Measurements from ENCODE around the gene GPX7. TPM values are rescaled to one million over a fixed set of nuclear protein-coding genes. Genes with fewer than 3 reads are reported as not detected.
A peak's percentile ranks its signal among the peaks of the same experiment; 100 is the strongest.

The GPX7 gene
- polyA plus RNA-seq, 1 donor: 38.6 TPM

DNA sequence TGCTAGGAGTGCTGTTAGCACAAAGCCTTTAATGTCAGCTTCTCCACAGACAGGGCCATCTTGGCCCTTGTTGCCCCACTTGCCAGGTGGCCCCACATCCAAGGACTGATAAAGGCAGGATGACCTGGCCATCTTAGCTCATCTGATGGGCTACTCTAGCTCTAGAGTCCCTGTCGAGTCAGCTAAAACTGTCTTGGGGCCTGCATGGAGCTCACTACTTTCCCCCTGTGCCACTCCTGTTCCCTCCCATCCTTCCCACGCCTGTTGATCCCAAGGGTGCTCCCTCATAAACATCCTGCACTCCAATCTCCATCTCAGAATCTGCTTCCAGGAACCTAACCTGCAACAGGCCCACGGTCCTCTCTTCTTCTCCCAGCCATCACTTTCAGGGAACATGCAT, 652 bp upstream of the GPX7 start:
- H3K27ac ChIP-seq (ENCODE audit: low read length): peak overlapping the region; percentile 23
- peak overlapping the region; percentile 54 for H3K4me3 ChIP-seq (ENCODE audit: low read length)
- no peaks in the 10 kb centered on the region for H3K9me3 ChIP-seq (ENCODE audit: control insufficient read depth, low read depth, low read length)
- H3K36me3 ChIP-seq (ENCODE audit: control insufficient read depth, insufficient read depth, low read length): peaks cover 4% of the 10 kb centered on the region
- no CpG with 5 or more reads among the region's 3 CpGs for WGBS (ENCODE audit: insufficient coverage, low lambda C conversion rate)
- no peaks in the 10 kb centered on the region for H3K27me3 ChIP-seq (ENCODE audit: control insufficient read depth, insufficient read depth, low read length)
- no peak for DNase-seq
- peaks cover 23% of the 10 kb centered on the region for H3K4me1 ChIP-seq (ENCODE audit: control insufficient read depth, insufficient read depth, low read length)

DNA sequence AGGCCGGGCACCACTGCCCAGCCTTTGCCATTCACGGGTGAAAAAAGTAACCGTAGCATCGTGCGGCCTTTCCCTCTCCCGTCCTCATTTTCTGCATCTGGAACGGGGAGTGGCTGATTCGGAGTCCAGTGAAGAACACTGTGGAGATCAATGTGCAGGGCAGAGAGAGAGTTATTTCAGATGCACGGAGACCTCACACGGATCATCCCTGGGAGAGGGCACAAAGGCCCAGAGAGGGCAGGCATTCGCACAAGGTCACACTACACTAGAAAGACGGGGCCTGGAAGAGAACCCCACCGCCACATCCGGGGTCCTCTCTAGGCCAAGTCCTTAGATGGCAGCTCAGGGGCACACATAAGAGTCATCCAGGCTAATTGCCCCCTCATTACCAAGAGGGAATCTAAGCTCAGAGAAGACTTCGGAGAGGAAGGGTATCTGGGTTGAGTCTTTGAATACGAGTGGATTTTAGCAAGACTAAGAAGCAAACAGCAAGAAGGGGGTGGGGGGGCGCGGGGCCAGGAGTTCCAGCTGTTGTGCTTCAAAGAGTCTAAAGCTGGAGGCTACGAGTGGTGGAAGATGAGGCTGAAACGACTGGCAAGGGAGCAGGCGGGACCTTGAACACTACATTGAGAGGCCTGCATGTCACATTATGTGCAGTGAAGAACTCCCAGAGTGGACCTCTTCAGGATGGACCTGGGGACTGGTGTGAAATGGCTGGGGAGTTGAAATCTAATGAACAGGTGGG, 857 bp downstream of the GPX7 start:
- DNase-seq: no peak
- no peaks in the 10 kb centered on the region for H3K27me3 ChIP-seq (ENCODE audit: control insufficient read depth, insufficient read depth, low read length)
- H3K4me3 ChIP-seq (ENCODE audit: low read length): peak overlapping the region; percentile 49
- WGBS (ENCODE audit: insufficient coverage, low lambda C conversion rate): no CpG with 5 or more reads among the region's 21 CpGs
- H3K36me3 ChIP-seq (ENCODE audit: control insufficient read depth, insufficient read depth, low read length): peaks cover 17% of the 10 kb centered on the region
- peaks cover 23% of the 10 kb centered on the region for H3K4me1 ChIP-seq (ENCODE audit: control insufficient read depth, insufficient read depth, low read length)
- no peaks in the 10 kb centered on the region for H3K9me3 ChIP-seq (ENCODE audit: control insufficient read depth, low read depth, low read length)
- peak overlapping the region; percentile 66 for H3K27ac ChIP-seq (ENCODE audit: low read length)

DNA sequence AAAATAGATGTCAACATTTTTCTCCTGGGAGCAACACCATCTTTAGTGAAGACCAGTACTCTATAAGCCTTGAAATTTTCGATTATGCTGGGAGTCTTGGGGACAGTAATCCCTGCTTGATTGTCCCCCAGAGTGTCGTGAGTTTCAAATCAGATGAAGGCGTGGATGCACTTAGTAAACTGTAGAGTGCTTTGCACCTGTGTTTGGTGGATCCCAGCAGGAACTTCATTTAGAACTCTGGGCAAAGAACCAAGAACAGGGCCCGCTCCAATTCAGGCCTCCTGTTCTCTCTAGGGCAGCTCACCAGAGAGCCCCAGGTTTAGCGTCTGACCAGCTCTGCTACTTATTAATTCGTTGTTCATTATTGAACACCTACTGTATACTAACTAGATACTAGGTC, 1.5 kb downstream of the GPX7 start:
- 100% methylated on average over 1 of the region's 6 CpGs for WGBS (ENCODE audit: insufficient coverage, low lambda C conversion rate)
- peak overlapping the region; percentile 66 for H3K27ac ChIP-seq (ENCODE audit: low read length)
- peaks cover 23% of the 10 kb centered on the region for H3K36me3 ChIP-seq (ENCODE audit: control insufficient read depth, insufficient read depth, low read length)
- no peak overlapping the region for H3K4me3 ChIP-seq (ENCODE audit: low read length)
- no peak for DNase-seq
- H3K4me1 ChIP-seq (ENCODE audit: control insufficient read depth, insufficient read depth, low read length): peaks cover 23% of the 10 kb centered on the region
- no peaks in the 10 kb centered on the region for H3K27me3 ChIP-seq (ENCODE audit: control insufficient read depth, insufficient read depth, low read length)
- H3K9me3 ChIP-seq (ENCODE audit: control insufficient read depth, low read depth, low read length): no peaks in the 10 kb centered on the region

DNA sequence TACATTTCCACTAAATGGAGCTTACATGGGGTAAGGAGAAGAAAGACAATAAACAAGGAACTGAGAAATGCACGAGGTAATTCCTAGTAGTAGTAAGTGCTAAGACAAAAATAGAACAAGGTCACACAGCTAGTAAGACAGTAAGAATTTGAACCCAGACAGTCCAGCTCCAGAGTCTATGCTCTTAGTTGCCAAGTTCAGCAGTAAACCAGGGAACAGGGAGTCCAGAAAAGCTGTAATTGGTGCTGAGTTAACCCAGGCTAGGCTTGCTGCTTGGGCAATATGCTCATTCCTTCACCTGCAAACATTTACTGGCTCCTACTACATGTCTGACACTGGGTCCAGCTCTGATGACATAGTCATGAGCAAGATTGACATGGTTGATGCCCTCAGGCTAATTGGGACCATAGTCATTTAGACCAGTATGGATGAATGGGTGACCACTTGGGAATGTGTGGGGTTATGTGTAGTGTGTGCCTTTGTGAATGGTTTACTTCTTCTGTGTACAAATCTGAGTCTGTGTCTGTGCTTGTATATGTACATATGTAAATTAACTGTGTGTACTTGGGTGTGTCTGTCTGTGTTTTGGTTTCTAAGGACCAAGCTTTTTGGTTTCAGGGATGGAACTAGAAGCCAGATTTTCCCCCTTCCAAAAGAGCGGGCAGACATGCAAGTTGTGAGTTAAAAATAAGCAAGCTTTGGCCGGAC, 2.0 kb downstream of the GPX7 start:
- H3K4me1 ChIP-seq (ENCODE audit: control insufficient read depth, insufficient read depth, low read length): peaks cover 23% of the 10 kb centered on the region
- WGBS (ENCODE audit: insufficient coverage, low lambda C conversion rate): no CpG with 5 or more reads among the region's 3 CpGs
- peak overlapping the region; percentile 66 for H3K27ac ChIP-seq (ENCODE audit: low read length)
- H3K4me3 ChIP-seq (ENCODE audit: low read length): no peak overlapping the region
- H3K36me3 ChIP-seq (ENCODE audit: control insufficient read depth, insufficient read depth, low read length): peaks cover 23% of the 10 kb centered on the region
- no peaks in the 10 kb centered on the region for H3K27me3 ChIP-seq (ENCODE audit: control insufficient read depth, insufficient read depth, low read length)
- peak; percentile 51 to 56 for DNase-seq
- H3K9me3 ChIP-seq (ENCODE audit: control insufficient read depth, low read depth, low read length): no peaks in the 10 kb centered on the region

DNA sequence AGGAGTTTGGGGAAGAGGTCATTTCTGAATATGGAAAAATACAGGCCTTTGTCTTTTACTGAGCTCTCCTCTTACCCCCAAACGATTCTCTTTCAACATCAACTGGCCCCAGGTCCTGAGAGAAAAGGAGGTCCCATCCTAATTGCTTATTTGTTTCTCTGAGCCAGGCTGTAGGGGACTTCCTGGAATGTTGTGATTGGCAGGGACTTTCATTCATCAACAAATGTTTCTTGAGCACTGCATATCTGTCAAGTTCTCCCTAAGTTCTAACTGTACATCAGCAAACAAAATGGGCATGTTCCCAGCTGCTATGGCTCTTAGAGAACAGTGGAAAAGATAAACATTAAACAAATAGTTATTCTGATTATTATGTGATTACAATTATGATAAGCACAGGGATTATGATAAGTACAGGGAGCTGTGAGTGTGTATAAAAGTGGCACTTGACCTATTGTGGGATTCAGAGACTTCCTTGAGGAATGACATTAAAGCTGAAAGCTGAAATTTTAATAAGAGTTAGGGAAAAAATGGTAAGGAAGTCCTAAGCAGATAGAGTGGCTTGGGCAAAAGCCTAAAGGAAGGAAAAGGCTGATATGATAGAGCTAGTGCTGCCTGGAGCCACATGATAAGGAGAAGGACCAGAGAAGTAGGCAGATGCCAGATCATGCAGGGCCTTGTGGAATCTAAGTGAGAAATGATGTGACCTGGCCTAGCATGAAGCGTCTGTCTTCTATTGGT, 11.6 kb downstream of the GPX7 start:
- no peak for DNase-seq
- WGBS (ENCODE audit: insufficient coverage, low lambda C conversion rate): no CpG with 5 or more reads among the region's 2 CpGs

DNA sequence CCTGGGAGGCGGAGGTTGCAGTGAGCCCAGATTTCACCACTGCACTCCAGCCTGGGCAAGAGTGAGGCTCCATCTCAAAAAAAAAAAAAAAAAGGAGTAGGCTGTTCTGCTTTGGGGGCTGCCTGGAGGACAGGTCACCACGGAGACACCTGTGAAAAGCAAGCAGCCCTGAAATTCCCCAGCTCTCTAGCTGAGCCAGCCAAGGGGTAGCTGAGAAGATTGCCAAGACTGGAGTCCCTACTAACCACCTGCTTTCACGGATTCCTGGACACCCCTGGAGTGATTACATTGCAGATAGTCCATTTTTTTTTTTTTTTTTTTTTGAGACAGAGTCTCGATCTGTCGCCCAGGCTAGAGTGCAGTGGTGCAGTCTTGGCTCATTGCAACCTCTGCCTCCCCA, 12.5 kb downstream of the GPX7 start:
- no peak for DNase-seq
- WGBS (ENCODE audit: insufficient coverage, low lambda C conversion rate): no CpG with 5 or more reads among the region's 5 CpGs

More for the DNA sequence above, 11.6 kb downstream of the GPX7 start:
- no peaks in the 10 kb centered on the region for H3K9me3 ChIP-seq (ENCODE audit: control insufficient read depth, low read depth, low read length)
- peaks cover 6% of the 10 kb centered on the region for H3K4me1 ChIP-seq (ENCODE audit: control insufficient read depth, insufficient read depth, low read length)
- H3K4me3 ChIP-seq (ENCODE audit: low read length): no peak overlapping the region
- no peaks in the 10 kb centered on the region for H3K36me3 ChIP-seq (ENCODE audit: control insufficient read depth, insufficient read depth, low read length)
- no peak overlapping the region for H3K27ac ChIP-seq (ENCODE audit: low read length)
- no peaks in the 10 kb centered on the region for H3K27me3 ChIP-seq (ENCODE audit: control insufficient read depth, insufficient read depth, low read length)

DNA sequence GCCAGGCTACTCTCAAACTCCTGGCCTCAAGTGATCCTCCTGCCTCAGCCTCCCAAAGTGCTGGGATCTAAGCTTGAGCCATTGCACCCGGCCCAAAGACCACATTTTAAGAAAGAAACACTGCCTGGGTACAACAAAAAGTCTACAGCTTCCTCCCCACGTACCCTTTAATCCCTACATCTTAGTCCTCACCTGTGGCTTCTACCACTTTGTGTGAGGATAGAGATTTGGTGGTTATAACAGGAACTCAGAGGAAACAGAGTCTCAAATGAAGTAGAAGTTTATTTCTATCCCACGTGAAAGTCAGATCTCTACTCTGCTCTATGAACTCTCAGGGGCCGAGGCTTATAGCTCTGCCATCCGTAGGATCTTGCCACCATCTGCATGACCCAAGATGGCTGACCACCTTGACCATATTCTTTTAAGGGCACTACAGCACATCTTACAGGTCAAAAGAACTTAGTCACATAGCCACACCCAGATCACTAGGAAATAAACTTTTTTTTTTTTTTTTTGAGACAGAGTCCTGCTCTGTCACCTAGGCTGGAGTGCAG, 13.4 kb downstream of the GPX7 start:
- Histone ChIP-seq H3K9me3 (ENCODE audit: control insufficient read depth, low read depth, low read length) (no peaks in the 10 kb centered on the region), H3K27ac (ENCODE audit: low read length) (no peak overlapping the region), H3K4me1 (ENCODE audit: control insufficient read depth, insufficient read depth, low read length) (peaks cover 6% of the 10 kb centered on the region), H3K36me3 (ENCODE audit: control insufficient read depth, insufficient read depth, low read length) (no peaks in the 10 kb centered on the region), H3K4me3 (ENCODE audit: low read length) (no peak overlapping the region), H3K27me3 (ENCODE audit: control insufficient read depth, insufficient read depth, low read length) (no peaks in the 10 kb centered on the region)
- no CpG with 5 or more reads among the region's 5 CpGs for WGBS (ENCODE audit: insufficient coverage, low lambda C conversion rate)
- DNase-seq: no peak

More for the DNA sequence above, 12.5 kb downstream of the GPX7 start:
- Histone ChIP-seq H3K36me3 (ENCODE audit: control insufficient read depth, insufficient read depth, low read length) (no peaks in the 10 kb centered on the region), H3K27ac (ENCODE audit: low read length) (no peak overlapping the region), H3K27me3 (ENCODE audit: control insufficient read depth, insufficient read depth, low read length) (no peaks in the 10 kb centered on the region), H3K4me1 (ENCODE audit: control insufficient read depth, insufficient read depth, low read length) (peaks cover 6% of the 10 kb centered on the region), H3K9me3 (ENCODE audit: control insufficient read depth, low read depth, low read length) (no peaks in the 10 kb centered on the region), H3K4me3 (ENCODE audit: low read length) (no peak overlapping the region)

DNA sequence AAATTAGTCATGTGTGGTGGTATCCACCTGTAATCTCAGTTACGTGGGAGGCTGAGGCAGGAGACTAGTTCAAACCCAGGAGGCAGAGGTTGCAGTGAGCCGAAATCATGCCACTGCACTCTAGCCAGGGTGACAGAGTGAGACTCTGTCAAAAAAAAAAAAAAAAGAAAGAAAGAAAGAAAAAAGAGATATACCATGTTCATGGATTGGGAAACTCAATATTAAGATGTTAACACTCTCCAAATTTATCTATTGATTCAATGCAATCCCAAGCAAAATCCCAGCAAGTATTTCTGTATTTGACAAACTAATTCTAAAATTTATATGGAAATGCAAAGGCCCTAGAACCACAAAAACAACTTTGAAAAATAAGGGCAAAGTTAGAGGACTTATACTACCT, 19.8 kb downstream of the GPX7 start:
- no peak for DNase-seq
- no peaks in the 10 kb centered on the region for H3K36me3 ChIP-seq (ENCODE audit: control insufficient read depth, insufficient read depth, low read length)
- H3K27ac ChIP-seq (ENCODE audit: low read length): no peak overlapping the region
- H3K9me3 ChIP-seq (ENCODE audit: control insufficient read depth, low read depth, low read length): peaks cover 20% of the 10 kb centered on the region
- no peak overlapping the region for H3K4me3 ChIP-seq (ENCODE audit: low read length)
- no peaks in the 10 kb centered on the region for H3K27me3 ChIP-seq (ENCODE audit: control insufficient read depth, insufficient read depth, low read length)
- H3K4me1 ChIP-seq (ENCODE audit: control insufficient read depth, insufficient read depth, low read length): no peaks in the 10 kb centered on the region
- WGBS (ENCODE audit: insufficient coverage, low lambda C conversion rate): no CpG with 5 or more reads among the region's 2 CpGs

DNA sequence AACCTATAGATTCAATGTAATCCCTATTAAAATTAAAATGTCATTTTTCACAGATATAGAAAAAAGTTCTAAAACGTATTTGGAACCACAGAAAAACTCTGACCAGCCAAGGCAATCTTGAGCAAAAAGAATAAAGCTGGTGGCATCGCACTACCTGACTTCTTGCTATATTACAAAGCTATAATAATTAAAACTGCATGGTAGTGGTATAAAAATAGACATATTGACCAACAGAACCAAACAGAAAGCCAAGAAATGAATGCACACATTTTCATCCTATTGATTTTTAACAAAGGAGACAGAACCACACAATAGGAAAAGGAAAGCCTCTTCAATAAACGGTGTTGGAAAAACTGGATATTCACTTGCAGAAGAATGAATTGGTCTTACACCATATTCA, 21.6 kb downstream of the GPX7 start:
- H3K4me1 ChIP-seq (ENCODE audit: control insufficient read depth, insufficient read depth, low read length): no peaks in the 10 kb centered on the region
- H3K9me3 ChIP-seq (ENCODE audit: control insufficient read depth, low read depth, low read length): peaks cover 20% of the 10 kb centered on the region
- no peak overlapping the region for H3K27ac ChIP-seq (ENCODE audit: low read length)
- no peak overlapping the region for H3K4me3 ChIP-seq (ENCODE audit: low read length)
- no peak for DNase-seq
- no peaks in the 10 kb centered on the region for H3K27me3 ChIP-seq (ENCODE audit: control insufficient read depth, insufficient read depth, low read length)
- WGBS (ENCODE audit: insufficient coverage, low lambda C conversion rate): 100% methylated on average over 1 of the region's 3 CpGs
- no peaks in the 10 kb centered on the region for H3K36me3 ChIP-seq (ENCODE audit: control insufficient read depth, insufficient read depth, low read length)

DNA sequence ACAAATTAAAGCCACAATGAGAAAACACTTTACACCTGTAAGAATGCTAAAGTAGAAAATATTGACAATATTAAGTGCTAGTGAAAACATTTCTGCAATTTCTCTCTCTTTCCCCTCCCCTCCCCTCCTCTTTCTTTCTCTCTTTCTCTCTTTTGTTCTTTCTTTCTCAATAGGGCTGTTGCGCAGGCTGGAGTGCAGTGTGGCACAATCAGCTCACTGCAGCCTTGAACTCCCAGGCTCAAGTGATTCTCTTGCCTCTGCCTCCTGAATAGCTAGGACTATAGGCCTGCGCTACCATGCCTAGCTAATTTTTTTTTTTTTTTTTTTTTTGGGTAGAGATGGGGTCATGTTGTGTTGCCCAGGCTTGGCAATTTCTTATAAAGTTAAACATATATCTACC, 24.9 kb downstream of the GPX7 start:
- no peak overlapping the region for H3K27ac ChIP-seq (ENCODE audit: low read length)
- no peak for DNase-seq
- peaks cover 3% of the 10 kb centered on the region for H3K27me3 ChIP-seq (ENCODE audit: control insufficient read depth, insufficient read depth, low read length)

More for the DNA sequence above, 24.9 kb downstream of the GPX7 start:
- H3K9me3 ChIP-seq (ENCODE audit: control insufficient read depth, low read depth, low read length): peaks cover 9% of the 10 kb centered on the region
- peaks cover 8% of the 10 kb centered on the region for H3K4me1 ChIP-seq (ENCODE audit: control insufficient read depth, insufficient read depth, low read length)
- no peak overlapping the region for H3K4me3 ChIP-seq (ENCODE audit: low read length)
- 100% methylated on average over 1 of the region's 2 CpGs for WGBS (ENCODE audit: insufficient coverage, low lambda C conversion rate)
- no peaks in the 10 kb centered on the region for H3K36me3 ChIP-seq (ENCODE audit: control insufficient read depth, insufficient read depth, low read length)
